HepG2 (cell line): ENCODE data around the gene RTEL1. TPM values are rescaled to one million over a fixed set of nuclear protein-coding genes. Genes with fewer than 3 reads are reported as not detected.

Source experiments
- CCAR2 ChIP-seq: fragments of 200-400 bp; formaldehyde crosslinking; optimal IDR thresholded peaks from 2 replicates; pipeline ENCODE3; 2018; ENCODE audit warnings: low read depth, mild to moderate bottlenecking, low read length, moderate library complexity
- ESRRA ChIP-seq: sonication (generic); formaldehyde crosslinking; IDR thresholded peaks from 2 replicates; pipeline ENCODE4 v1.5.1; 2020; ENCODE audit warnings: mild to moderate bottlenecking, low read depth, missing genetic modification reagents
- MBD4 ChIP-seq: IDR thresholded peaks from 2 replicates; pipeline ENCODE4 v1.6.1; 2012; ENCODE audit warnings: low read length, inconsistent platforms, borderline replicate concordance
- MEF2D ChIP-seq: sonication (generic); formaldehyde crosslinking; IDR thresholded peaks from 2 replicates; pipeline ENCODE4 v1.5.1; 2020; ENCODE audit warnings: mild to moderate bottlenecking, missing genetic modification reagents
- MYC ChIP-seq: sonication (generic); formaldehyde crosslinking; IDR thresholded peaks from 2 replicates; pipeline ENCODE4 v1.9.0; 2021; ENCODE audit warnings: missing genetic modification reagents, borderline replicate concordance
- RFX3 ChIP-seq: IDR thresholded peaks from 2 replicates; pipeline ENCODE4 v1.6.1; 2016; ENCODE audit warnings: missing biosample characterization, missing genetic modification reagents
- TP53 ChIP-seq: sonication (generic); formaldehyde crosslinking; conservative IDR thresholded peaks from 2 replicates; pipeline ENCODE4 v1.4.0; 2020; ENCODE audit warnings: missing genetic modification reagents
- ZMAT3 ChIP-seq: sonication (generic); formaldehyde crosslinking; conservative IDR thresholded peaks from 2 replicates; pipeline ENCODE4 v1.7.0; 2021; ENCODE audit warnings: missing genetic modification reagents
- ZNF207 ChIP-seq: fragments of 450-650 bp; IDR thresholded peaks from 2 replicates; pipeline ENCODE4 v1.6.1; 2016; ENCODE audit warnings: antibody characterized with exemption, borderline replicate concordance
- ZNF326 ChIP-seq: sonication (generic); formaldehyde crosslinking; IDR thresholded peaks from 2 replicates; pipeline ENCODE4 v1.4.0; 2020; ENCODE audit warnings: missing genetic modification reagents, borderline replicate concordance
- ZNF354B ChIP-seq: sonication (generic); formaldehyde crosslinking; IDR thresholded peaks from 2 replicates; pipeline ENCODE4 v1.8.0; 2022; ENCODE audit warnings: mild to moderate bottlenecking, missing genetic modification reagents
- ZNF564 ChIP-seq: sonication (generic); formaldehyde crosslinking; IDR thresholded peaks from 2 replicates; pipeline ENCODE4 v1.8.1; 2023; ENCODE audit warnings: mild to moderate bottlenecking, missing genetic modification reagents
- ZNF674 ChIP-seq: sonication (generic); formaldehyde crosslinking; IDR thresholded peaks from 2 replicates; pipeline ENCODE4 v1.5.0; 2020; ENCODE audit warnings: low read depth, mild to moderate bottlenecking, missing genetic modification reagents
- ZNF766 ChIP-seq: sonication (generic); formaldehyde crosslinking; IDR thresholded peaks from 2 replicates; pipeline ENCODE4 v1.5.0; 2020; ENCODE audit warnings: missing genetic modification reagents, borderline replicate concordance
- ZNF772 ChIP-seq: sonication (generic); formaldehyde crosslinking; IDR thresholded peaks from 2 replicates; pipeline ENCODE4 v1.5.0; 2020; ENCODE audit warnings: mild to moderate bottlenecking, missing genetic modification reagents
- ZNF775 ChIP-seq: sonication (generic); formaldehyde crosslinking; IDR thresholded peaks from 2 replicates; pipeline ENCODE4 v1.4.0; 2020; ENCODE audit warnings: missing genetic modification reagents, mild to moderate bottlenecking, moderate library complexity, borderline replicate concordance
- ZSCAN12 ChIP-seq: sonication (generic); formaldehyde crosslinking; IDR thresholded peaks from 2 replicates; pipeline ENCODE4 v1.9.0; 2021; ENCODE audit warnings: mild to moderate bottlenecking, missing genetic modification reagents
- polyA plus RNA-seq, 8 experiments: library from polyadenylated mRNA; depleted of rRNA in 3 of 8; stranded (reverse) in 7 of 8; unstranded in 1 of 8; fragments of >200 nt; fragmentation: Illumina TruSeq in 4 of 8; extraction: Trizol in 4 of 8; gene quantifications; 2 replicates each; pipeline versions ENCODE4 v1.2.1 to v1.2.3, GENCODE V29; 2011 to 2016; ENCODE audit warnings: low read depth in 4 of 8, missing spikeins in 1 of 8, mixed read lengths in 1 of 8; ENCODE audit not compliant: insufficient read depth in 1 of 8
- total RNA-seq, 5 experiments: library from RNA; depleted of rRNA; stranded (reverse); fragments of >200 nt; fragmentation: Illumina TruSeq; extraction: Trizol; gene quantifications; 2 replicates each; pipeline ENCODE4 v1.2.3, GENCODE V29; 2016; ENCODE audit warnings: low read depth in 1 of 5
- TF ChIP-seq, protein P1 (sequence below): sonication (generic); formaldehyde crosslinking; IDR thresholded peaks from 2 replicates; pipeline ENCODE4 v1.9.0; 2021; ENCODE audit warnings: missing genetic modification reagents, borderline replicate concordance
- TF ChIP-seq, protein P2 (sequence below): sonication (generic); formaldehyde crosslinking; IDR thresholded peaks from 2 replicates; pipeline ENCODE4 v1.5.0; 2020; ENCODE audit warnings: mild to moderate bottlenecking, missing genetic modification reagents
- TF ChIP-seq, protein P3 (sequence below): sonication (generic); formaldehyde crosslinking; IDR thresholded peaks from 2 replicates; pipeline ENCODE4 v1.8.1; 2023; ENCODE audit warnings: mild to moderate bottlenecking, inconsistent platforms, moderate library complexity, missing genetic modification reagents, borderline replicate concordance
- TF ChIP-seq, protein P4 (sequence below): sonication (generic); formaldehyde crosslinking; IDR thresholded peaks from 2 replicates; pipeline ENCODE4 v1.4.0; 2020; ENCODE audit warnings: missing genetic modification reagents, mild to moderate bottlenecking, borderline replicate concordance

RTEL1 gene
- total and polyA plus RNA-seq, 2 of the 13 experiments (the other 11 are each of a cell fraction or from before 2014, with no cell fraction given), result 21.8 to 36.4 TPM

DNA sequence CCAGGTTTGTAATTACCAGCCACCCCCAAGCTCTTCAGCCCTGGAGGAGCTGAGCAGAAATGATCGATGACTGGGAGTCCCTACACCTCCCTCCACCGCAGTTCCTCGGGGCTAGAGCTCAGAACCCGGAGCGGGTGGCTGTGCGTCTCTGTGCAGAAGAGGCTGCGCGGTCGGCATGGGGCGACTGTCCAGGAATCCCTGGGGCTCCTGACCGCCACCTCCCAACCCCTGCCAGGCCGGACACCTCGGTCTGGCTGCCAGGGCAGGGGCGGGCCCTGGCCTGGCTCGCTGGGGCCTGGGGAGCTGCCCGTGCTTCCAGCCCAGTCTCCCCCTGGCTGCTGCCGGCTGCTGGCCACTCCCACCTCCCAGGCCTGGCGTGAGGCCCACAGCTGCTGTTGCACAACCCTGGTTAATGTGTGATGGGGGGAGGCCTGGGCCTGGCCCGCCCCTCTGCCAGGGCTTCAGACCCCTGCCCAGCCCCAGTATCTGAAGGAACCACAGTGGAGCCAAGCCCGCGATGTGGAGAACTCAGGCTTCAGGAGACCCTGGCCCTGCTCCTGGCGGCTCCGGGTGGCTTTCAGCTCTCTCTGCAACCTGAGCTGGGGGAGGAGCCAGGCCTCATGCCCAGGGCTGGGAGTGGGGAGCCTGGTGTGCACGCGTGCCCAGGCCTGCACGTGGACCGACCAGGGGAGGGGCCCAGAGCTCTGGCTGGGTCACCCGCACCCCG lies 82.7 kb downstream of the RTEL1 start (continued):
- peak; percentile 98 for TF ChIP-seq ZNF766 (CRISPR knock-in tag)
- TF ChIP-seq, protein P1, sequence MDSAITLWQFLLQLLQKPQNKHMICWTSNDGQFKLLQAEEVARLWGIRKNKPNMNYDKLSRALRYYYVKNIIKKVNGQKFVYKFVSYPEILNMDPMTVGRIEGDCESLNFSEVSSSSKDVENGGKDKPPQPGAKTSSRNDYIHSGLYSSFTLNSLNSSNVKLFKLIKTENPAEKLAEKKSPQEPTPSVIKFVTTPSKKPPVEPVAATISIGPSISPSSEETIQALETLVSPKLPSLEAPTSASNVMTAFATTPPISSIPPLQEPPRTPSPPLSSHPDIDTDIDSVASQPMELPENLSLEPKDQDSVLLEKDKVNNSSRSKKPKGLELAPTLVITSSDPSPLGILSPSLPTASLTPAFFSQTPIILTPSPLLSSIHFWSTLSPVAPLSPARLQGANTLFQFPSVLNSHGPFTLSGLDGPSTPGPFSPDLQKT (CRISPR knock-in tag), result peak; percentile 36
- TF ChIP-seq ZNF775 (CRISPR knock-in tag), result no peak
- 0 out of 2 replicates have a peak, but pooled peaks have one; percentile 70 for TF ChIP-seq ZNF674 (CRISPR knock-in tag)
- TF ChIP-seq ZNF354B, result peak; percentile 59; the same call in 1 of the 2 replicates
- peak; percentile 95 for TF ChIP-seq ZSCAN12 (CRISPR knock-in tag)
- peak; percentile 92 for TF ChIP-seq MEF2D
- peak; percentile 74 for TF ChIP-seq CCAR2
- peak; percentile 86; the same call in 1 of the 2 replicates for TF ChIP-seq ESRRA (CRISPR knock-in tag)
- no peak for TF ChIP-seq MBD4
- TF ChIP-seq ZNF772 (CRISPR knock-in tag), result peak; percentile 99
- TF ChIP-seq, protein P2, sequence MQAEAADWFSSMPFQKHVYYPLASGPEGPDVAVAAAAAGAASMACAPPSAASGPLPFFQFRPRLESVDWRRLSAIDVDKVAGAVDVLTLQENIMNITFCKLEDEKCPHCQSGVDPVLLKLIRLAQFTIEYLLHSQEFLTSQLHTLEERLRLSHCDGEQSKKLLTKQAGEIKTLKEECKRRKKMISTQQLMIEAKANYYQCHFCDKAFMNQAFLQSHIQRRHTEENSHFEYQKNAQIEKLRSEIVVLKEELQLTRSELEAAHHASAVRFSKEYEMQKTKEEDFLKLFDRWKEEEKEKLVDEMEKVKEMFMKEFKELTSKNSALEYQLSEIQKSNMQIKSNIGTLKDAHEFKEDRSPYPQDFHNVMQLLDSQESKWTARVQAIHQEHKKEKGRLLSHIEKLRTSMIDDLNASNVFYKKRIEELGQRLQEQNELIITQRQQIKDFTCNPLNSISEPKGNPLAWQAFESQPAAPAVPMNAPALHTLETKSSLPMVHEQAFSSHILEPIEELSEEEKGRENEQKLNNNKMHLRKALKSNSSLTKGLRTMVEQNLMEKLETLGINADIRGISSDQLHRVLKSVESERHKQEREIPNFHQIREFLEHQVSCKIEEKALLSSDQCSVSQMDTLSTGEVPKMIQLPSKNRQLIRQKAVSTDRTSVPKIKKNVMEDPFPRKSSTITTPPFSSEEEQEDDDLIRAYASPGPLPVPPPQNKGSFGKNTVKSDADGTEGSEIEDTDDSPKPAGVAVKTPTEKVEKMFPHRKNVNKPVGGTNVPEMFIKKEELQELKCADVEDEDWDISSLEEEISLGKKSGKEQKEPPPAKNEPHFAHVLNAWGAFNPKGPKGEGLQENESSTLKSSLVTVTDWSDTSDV (CRISPR knock-in tag), result 0 out of 2 replicates have a peak, but pooled peaks have one; percentile 41
- TF ChIP-seq, protein P3, sequence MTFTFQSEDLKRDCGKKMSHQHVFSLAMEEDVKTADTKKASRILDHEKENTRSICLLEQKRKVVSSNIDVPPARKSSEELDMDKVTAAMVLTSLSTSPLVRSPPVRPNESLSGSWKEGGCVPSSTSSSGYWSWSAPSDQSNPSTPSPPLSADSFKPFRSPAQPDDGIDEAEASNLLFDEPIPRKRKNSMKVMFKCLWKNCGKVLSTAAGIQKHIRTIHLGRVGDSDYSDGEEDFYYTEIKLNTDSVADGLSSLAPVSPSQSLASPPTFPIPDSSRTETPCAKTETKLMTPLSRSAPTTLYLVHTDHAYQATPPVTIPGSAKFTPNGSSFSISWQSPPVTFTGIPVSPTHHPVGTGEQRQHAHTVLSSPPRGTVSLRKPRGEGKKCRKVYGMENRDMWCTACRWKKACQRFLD (CRISPR knock-in tag), result peak; percentile 91
- peak; percentile 91 for TF ChIP-seq ZNF564 (CRISPR knock-in tag)
- peak; percentile 95 for TF ChIP-seq MYC (CRISPR knock-in tag)
- TF ChIP-seq ZNF207, result no peak
- TF ChIP-seq RFX3, result no peak
- TF ChIP-seq TP53 (CRISPR knock-in tag), result peak; percentile 86; the same call in 1 of the 2 replicates
- TF ChIP-seq, protein P4, sequence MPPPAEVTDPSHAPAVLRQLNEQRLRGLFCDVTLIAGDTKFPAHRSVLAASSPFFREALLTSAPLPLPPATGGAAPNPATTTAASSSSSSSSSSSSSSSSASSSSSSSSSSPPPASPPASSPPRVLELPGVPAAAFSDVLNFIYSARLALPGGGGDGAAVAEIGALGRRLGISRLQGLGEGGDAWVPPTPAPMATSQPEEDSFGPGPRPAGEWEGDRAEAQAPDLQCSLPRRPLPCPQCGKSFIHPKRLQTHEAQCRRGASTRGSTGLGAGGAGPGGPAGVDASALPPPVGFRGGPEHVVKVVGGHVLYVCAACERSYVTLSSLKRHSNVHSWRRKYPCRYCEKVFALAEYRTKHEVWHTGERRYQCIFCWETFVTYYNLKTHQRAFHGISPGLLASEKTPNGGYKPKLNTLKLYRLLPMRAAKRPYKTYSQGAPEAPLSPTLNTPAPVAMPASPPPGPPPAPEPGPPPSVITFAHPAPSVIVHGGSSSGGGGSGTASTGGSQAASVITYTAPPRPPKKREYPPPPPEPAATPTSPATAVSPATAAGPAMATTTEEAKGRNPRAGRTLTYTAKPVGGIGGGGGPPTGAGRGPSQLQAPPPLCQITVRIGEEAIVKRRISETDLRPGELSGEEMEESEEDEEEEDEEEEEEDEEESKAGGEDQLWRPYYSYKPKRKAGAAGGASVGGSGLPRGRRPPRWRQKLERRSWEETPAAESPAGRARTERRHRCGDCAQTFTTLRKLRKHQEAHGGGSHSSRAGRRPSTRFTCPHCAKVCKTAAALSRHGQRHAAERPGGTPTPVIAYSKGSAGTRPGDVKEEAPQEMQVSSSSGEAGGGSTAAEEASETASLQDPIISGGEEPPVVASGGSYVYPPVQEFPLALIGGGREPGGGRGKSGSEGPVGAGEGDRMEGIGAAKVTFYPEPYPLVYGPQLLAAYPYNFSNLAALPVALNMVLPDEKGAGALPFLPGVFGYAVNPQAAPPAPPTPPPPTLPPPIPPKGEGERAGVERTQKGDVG (CRISPR knock-in tag), result peak; percentile 91; the same call in 1 of the 2 replicates
- peak; percentile 64 for TF ChIP-seq ZMAT3 (CRISPR knock-in tag)
- TF ChIP-seq ZNF326, result no peak
